Skeletal muscle satellite cell (primary cell): ENCODE measurements around the gene CDH23.

Source experiments
- H3K27me3 ChIP-seq: 2 replicates; pipeline ENCODE4 v1.7.0; 2013; ENCODE audit warnings: low read length; ENCODE audit not compliant: control insufficient read depth, insufficient read depth
- H3K36me3 ChIP-seq: 2 replicates; pipeline ENCODE4 v1.7.0; 2013; ENCODE audit warnings: mild to moderate bottlenecking, control low read depth, low read length; ENCODE audit not compliant: insufficient read depth
- H3K4me1 ChIP-seq: 2 replicates; pipeline ENCODE4 v1.7.0; 2013; ENCODE audit warnings: low read length; ENCODE audit not compliant: control insufficient read depth, insufficient read depth
- H3K4me2 ChIP-seq: 2 replicates; pipeline ENCODE4 v1.7.0; 2013; ENCODE audit warnings: mild to moderate bottlenecking, low read length
- H3K4me3 ChIP-seq: 2 replicates; pipeline ENCODE4 v1.7.0; 2013; ENCODE audit warnings: low read length
- H3K9ac ChIP-seq: 2 replicates; pipeline ENCODE4 v1.7.0; 2013; ENCODE audit warnings: mild to moderate bottlenecking, low read depth, low read length, moderate library complexity
- H3K9me3 ChIP-seq: replicated peaks from 2 replicates; pipeline ENCODE4 v1.7.0; 2013; ENCODE audit warnings: mild to moderate bottlenecking, control low read depth, low read length

CDH23 gene

GRCh38 chr10:71731791-71732190, 335.1 kb downstream of the CDH23 start:
- Histone ChIP-seq H3K27me3 (peaks cover 38% of the 10 kb centered on the region), H3K9ac (no peak overlapping the region), H3K36me3 (no peaks in the 10 kb centered on the region), H3K4me2 (no peak overlapping the region), H3K4me3 (no peak overlapping the region), H3K4me1 (peaks cover 6% of the 10 kb centered on the region), H3K9me3 (no peaks in the 10 kb centered on the region)

- Histone ChIP-seq H3K36me3 (no peaks in the 10 kb centered on the region), H3K4me3 (no peak overlapping the region), H3K9me3 (no peaks in the 10 kb centered on the region), H3K27me3 (peaks cover 21% of the 10 kb centered on the region), H3K9ac (no peak overlapping the region), H3K4me2 (no peak overlapping the region), H3K4me1 (no peaks in the 10 kb centered on the region)
Measured at GRCh38 chr10:71734797-71735196, 338.1 kb downstream of the CDH23 start.

- H3K9me3 ChIP-seq = no peaks in the 10 kb centered on the region
- H3K4me1 ChIP-seq = no peaks in the 10 kb centered on the region
Measured at GRCh38 chr10:71735709-71736569, 339.2 kb downstream of the CDH23 start.

GRCh38 chr10:71736570-71736952, 339.8 kb downstream of the CDH23 start:
- Histone ChIP-seq H3K4me3 (no peak overlapping the region), H3K4me2 (no peak overlapping the region), H3K36me3 (no peaks in the 10 kb centered on the region), H3K27me3 (peaks cover 17% of the 10 kb centered on the region), H3K9ac (no peak overlapping the region), H3K9me3 (no peaks in the 10 kb centered on the region), H3K4me1 (no peaks in the 10 kb centered on the region)

More at GRCh38 chr10:71735709-71736569, 339.2 kb downstream of the CDH23 start:
- H3K36me3 ChIP-seq = no peaks in the 10 kb centered on the region
- H3K4me3 ChIP-seq = no peak overlapping the region
- no peak overlapping the region for H3K9ac ChIP-seq
- peaks cover 21% of the 10 kb centered on the region for H3K27me3 ChIP-seq
- H3K4me2 ChIP-seq = no peak overlapping the region

- Histone ChIP-seq H3K9ac (no peak overlapping the region), H3K9me3 (no peaks in the 10 kb centered on the region), H3K27me3 (peaks cover 15% of the 10 kb centered on the region), H3K4me3 (no peak overlapping the region), H3K36me3 (no peaks in the 10 kb centered on the region), H3K4me1 (no peaks in the 10 kb centered on the region), H3K4me2 (no peak overlapping the region)
Measured at GRCh38 chr10:71737001-71737833, 340.5 kb downstream of the CDH23 start.

- Histone ChIP-seq H3K4me1 (no peaks in the 10 kb centered on the region), H3K9me3 (no peaks in the 10 kb centered on the region), H3K27me3 (peaks cover 12% of the 10 kb centered on the region), H3K4me3 (no peak overlapping the region), H3K36me3 (no peaks in the 10 kb centered on the region), H3K4me2 (no peak overlapping the region), H3K9ac (no peak overlapping the region)
Measured at GRCh38 chr10:71737834-71738197, 341.1 kb downstream of the CDH23 start.

- no peak overlapping the region for H3K9ac ChIP-seq
- H3K4me2 ChIP-seq = no peak overlapping the region
- H3K4me1 ChIP-seq = no peaks in the 10 kb centered on the region
- no peaks in the 10 kb centered on the region for H3K9me3 ChIP-seq
- H3K4me3 ChIP-seq = no peak overlapping the region
- H3K36me3 ChIP-seq = no peaks in the 10 kb centered on the region
- H3K27me3 ChIP-seq = peaks cover 2% of the 10 kb centered on the region
Measured at GRCh38 chr10:71739358-71739900, 342.7 kb downstream of the CDH23 start.

GRCh38 chr10:71740069-71740653, 343.4 kb downstream of the CDH23 start:
- H3K4me1 ChIP-seq = no peaks in the 10 kb centered on the region
- H3K4me3 ChIP-seq = no peak overlapping the region

GRCh38 chr10:71741029-71741428, 344.3 kb downstream of the CDH23 start:
- Histone ChIP-seq H3K36me3 (no peaks in the 10 kb centered on the region), H3K4me2 (no peak overlapping the region), H3K9ac (no peak overlapping the region), H3K4me1 (no peaks in the 10 kb centered on the region), H3K4me3 (no peak overlapping the region), H3K9me3 (no peaks in the 10 kb centered on the region), H3K27me3 (no peaks in the 10 kb centered on the region)

More at GRCh38 chr10:71740069-71740653, 343.4 kb downstream of the CDH23 start:
- H3K36me3 ChIP-seq = no peaks in the 10 kb centered on the region
- H3K4me2 ChIP-seq = no peak overlapping the region
- H3K27me3 ChIP-seq = no peaks in the 10 kb centered on the region
- no peaks in the 10 kb centered on the region for H3K9me3 ChIP-seq
- no peak overlapping the region for H3K9ac ChIP-seq

- Histone ChIP-seq H3K9ac (no peak overlapping the region), H3K9me3 (no peaks in the 10 kb centered on the region), H3K27me3 (no peaks in the 10 kb centered on the region), H3K4me1 (no peaks in the 10 kb centered on the region), H3K4me3 (no peak overlapping the region), H3K36me3 (no peaks in the 10 kb centered on the region), H3K4me2 (no peak overlapping the region)
Measured at GRCh38 chr10:71741671-71742070, 345.0 kb downstream of the CDH23 start.
